Upper lobe of right lung (tissue), 1 donor: ENCODE data around the gene HINT3. TPM values are rescaled to one million over a fixed set of nuclear protein-coding genes. Genes with fewer than 3 reads are reported as not detected.
"Not testable (repeated sequence)": the region's sequence is repeated elsewhere in the genome, so short reads cannot be mapped to it uniquely, and the experiment has no call there.

Experiments
- ATAC-seq: fragments of 200-7000 bp; cut with Tn5 transposase; one replicate; pipeline ENCODE4 v1.9.1; 2020; ENCODE audit warnings: mild to moderate bottlenecking, moderate library complexity
- DNase-seq: peaks from one replicate; pipeline ENCODE4 v3.0.0-alpha.2; 2020
- H3K27ac ChIP-seq: fragments of 200-600 bp; one replicate; pipeline ENCODE4 v1.8.0; 2022
- H3K27me3 ChIP-seq: fragments of 200-600 bp; one replicate; pipeline ENCODE4 v1.8.0; 2022; ENCODE audit warnings: mild to moderate bottlenecking
- H3K36me3 ChIP-seq: fragments of 200-600 bp; one replicate; pipeline ENCODE4 v1.8.0; 2022
- H3K4me1 ChIP-seq: fragments of 200-600 bp; one replicate; pipeline ENCODE4 v1.8.0; 2022
- H3K4me3 ChIP-seq: fragments of 200-600 bp; one replicate; pipeline ENCODE4 v1.8.0; 2022; ENCODE audit warnings: mild to moderate bottlenecking
- H3K9me3 ChIP-seq: fragments of 200-600 bp; one replicate; pipeline ENCODE4 v1.8.0; 2022
- CTCF ChIP-seq: fragments of 200-600 bp; IDR thresholded peaks from one replicate; pipeline ENCODE4 v1.8.0; 2022; ENCODE audit warnings: antibody characterized with exemption
- intact Hi-C: fragments of 100-400 bp; cut with DNase I; formaldehyde crosslinking; loops from one replicate; pipeline ENCODE4 v1.11.0; 2022
- long read RNA-seq: library from polyadenylated mRNA; unstranded; transcript quantifications from one replicate; pipeline ENCODE4 v2.0.0, GENCODE V29; 2021
- total RNA-seq: library from RNA; stranded (reverse); fragmentation: NEBNext Ultra II Directional; extraction: Animal tissue kit (Norgen Biotek cat#: 25700); gene quantifications from one replicate; pipeline ENCODE4 v1.2.1, GENCODE V29; 2021
- donor health status: DM: no; HTN: yes; CAD: no; lungs with severe emphysema.

Gene HINT3
- total RNA-seq, result 27.9 TPM
- long read RNA-seq, transcript HINT3-201 (5 exons, 3,314 nt), result major isoform, 18 of 19 reads
- long read RNA-seq, partial matches to known transcripts, result 0 of 19 reads
- long read RNA-seq, other reads (novel, unspliced or antisense), result 1 of 19 reads

GRCh38 chr6:125956506-125957390 lies at the start of gene HINT3:
Gene HINT3, plus strand, starts transcription at chr6:125956770. Its CDS starts 208 bp downstream, at chr6:125956978.
- DNase-seq (peak; percentile 99), ATAC-seq (peak; percentile 94)
- Histone ChIP-seq H3K4me1 (peaks cover 23% of the 10 kb centered on the region), H3K4me3 (peak within 1 kb of the TSS; percentile 87), H3K27ac (peak within 1 kb of the TSS; percentile 96), H3K36me3 (no peaks in the 10 kb centered on the region), H3K27me3 (no peaks in the 10 kb centered on the region), H3K9me3 (no peaks in the 10 kb centered on the region)
- peak; percentile 97 for TF ChIP-seq CTCF
- intact Hi-C loops, result loop anchor here (10.0 kb wide), 1 partner anchor 162 kb away; the partner anchor contains the start of gene NCOA7

- no peak for TF ChIP-seq CTCF
- H3K9me3 ChIP-seq, result no peaks in the 10 kb centered on the region
- H3K4me1 ChIP-seq, result no peaks in the 10 kb centered on the region
- ATAC-seq (peak; percentile 44), DNase-seq (no peak)
- intact Hi-C loops, result no loop called here
- H3K27me3 ChIP-seq, result no peaks in the 10 kb centered on the region
- no peak overlapping the region for H3K27ac ChIP-seq
- no peak overlapping the region for H3K4me3 ChIP-seq
- H3K36me3 ChIP-seq, result peaks cover 27% of the 10 kb centered on the region
Measured at GRCh38 chr6:125910527-125910926, 46.0 kb upstream of the HINT3 start.

- DNase-seq, H3K4me1 ChIP-seq, H3K4me3 ChIP-seq, ATAC-seq, H3K27me3 ChIP-seq, H3K27ac ChIP-seq, H3K9me3 ChIP-seq, intact Hi-C loops: not testable (repeated sequence)
- peaks cover 32% of the 10 kb centered on the region for H3K36me3 ChIP-seq
Measured at GRCh38 chr6:125911051-125911451, 45.5 kb upstream of the HINT3 start.

- intact Hi-C loops, H3K9me3 ChIP-seq, ATAC-seq, H3K27ac ChIP-seq, DNase-seq, H3K27me3 ChIP-seq, H3K4me1 ChIP-seq, H3K4me3 ChIP-seq: not testable (repeated sequence)
- H3K36me3 ChIP-seq, result peaks cover 41% of the 10 kb centered on the region
Measured at GRCh38 chr6:125912430-125912829, 44.1 kb upstream of the HINT3 start.

- DNase-seq, result no peak
- no peak for ATAC-seq
- Histone ChIP-seq H3K4me1 (no peaks in the 10 kb centered on the region), H3K4me3 (no peak overlapping the region), H3K27me3 (no peaks in the 10 kb centered on the region), H3K36me3 (peaks cover 37% of the 10 kb centered on the region), H3K9me3 (no peaks in the 10 kb centered on the region), H3K27ac (no peak overlapping the region)
- TF ChIP-seq CTCF, result no peak
- intact Hi-C loops, result no loop called here
Measured at GRCh38 chr6:125913145-125913544, 43.4 kb upstream of the HINT3 start.

GRCh38 chr6:125913864-125914351 lies 42.7 kb upstream of the HINT3 start:
- Histone ChIP-seq H3K9me3 (no peaks in the 10 kb centered on the region), H3K36me3 (peaks cover 35% of the 10 kb centered on the region), H3K4me3 (no peak overlapping the region), H3K27me3 (no peaks in the 10 kb centered on the region), H3K4me1 (peaks cover 4% of the 10 kb centered on the region), H3K27ac (no peak overlapping the region)
- TF ChIP-seq CTCF, result no peak
- peak; percentile 69 for ATAC-seq
- no peak for DNase-seq
- intact Hi-C loops, result no loop called here
